ENCODE results near the gene CFAP97.
"Not testable (repeated sequence)": the region's sequence is repeated elsewhere in the genome, so short reads cannot be mapped to it uniquely, and the experiment has no call there.

Gene CFAP97

DNA sequence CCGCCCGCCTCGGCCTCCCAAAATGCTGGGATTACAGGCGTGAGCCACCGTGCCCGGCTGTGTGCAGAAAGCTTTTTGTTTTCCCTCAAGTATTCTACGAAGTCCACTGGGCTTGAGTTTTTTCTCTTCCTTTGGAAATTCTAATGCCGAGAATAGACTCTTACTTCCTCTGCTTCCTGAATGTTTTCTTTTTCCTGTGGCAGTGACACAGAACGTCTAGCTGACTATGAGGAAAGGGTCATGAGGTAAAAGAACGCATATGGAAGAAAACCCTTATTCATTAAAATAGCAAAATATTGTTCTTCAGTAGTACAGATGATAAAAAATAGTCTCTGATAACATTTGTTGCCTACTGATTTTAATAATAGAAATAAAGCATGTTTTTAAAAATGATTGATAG is 65.6 kb downstream of the CFAP97 start:
- no peak for DNase-seq

DNA sequence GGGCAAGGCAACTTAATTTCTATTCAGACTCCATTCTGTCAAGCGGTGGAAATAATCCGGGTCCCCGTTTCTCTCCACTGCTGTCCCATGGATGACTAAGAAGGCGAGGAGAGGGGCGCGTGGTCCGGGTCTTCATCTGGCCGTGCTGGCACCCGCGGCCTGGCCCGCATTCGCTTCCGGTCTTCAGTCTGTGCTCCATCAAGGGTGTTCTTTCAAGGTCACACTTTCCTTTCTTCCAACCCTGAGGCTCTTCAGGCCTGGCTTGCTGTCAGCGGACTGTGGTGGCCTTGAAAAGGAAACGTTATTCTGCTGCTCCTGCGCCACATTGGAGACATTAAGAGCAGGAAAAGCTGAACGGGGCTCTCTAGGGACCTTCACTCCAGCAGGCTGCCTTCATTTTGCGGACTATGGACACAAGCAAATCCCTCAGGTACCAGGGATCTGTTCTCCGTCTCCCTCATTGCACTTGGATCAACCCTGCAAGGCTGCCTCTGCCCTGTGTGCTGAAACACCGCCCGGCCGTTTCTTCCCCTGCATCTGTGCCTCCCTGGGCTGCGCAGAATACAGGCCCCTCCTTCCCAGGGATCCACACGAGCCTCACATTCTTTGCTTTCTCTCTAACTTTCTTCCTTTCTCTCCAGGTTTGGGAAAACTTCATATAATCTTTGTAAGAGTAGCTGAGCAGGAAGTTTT is 66.4 kb downstream of the CFAP97 start:
- DNase-seq: no peak

GRCh38 chr4:185134307-185134869 is 69.4 kb downstream of the CFAP97 start:
- DNase-seq: no peak

DNA sequence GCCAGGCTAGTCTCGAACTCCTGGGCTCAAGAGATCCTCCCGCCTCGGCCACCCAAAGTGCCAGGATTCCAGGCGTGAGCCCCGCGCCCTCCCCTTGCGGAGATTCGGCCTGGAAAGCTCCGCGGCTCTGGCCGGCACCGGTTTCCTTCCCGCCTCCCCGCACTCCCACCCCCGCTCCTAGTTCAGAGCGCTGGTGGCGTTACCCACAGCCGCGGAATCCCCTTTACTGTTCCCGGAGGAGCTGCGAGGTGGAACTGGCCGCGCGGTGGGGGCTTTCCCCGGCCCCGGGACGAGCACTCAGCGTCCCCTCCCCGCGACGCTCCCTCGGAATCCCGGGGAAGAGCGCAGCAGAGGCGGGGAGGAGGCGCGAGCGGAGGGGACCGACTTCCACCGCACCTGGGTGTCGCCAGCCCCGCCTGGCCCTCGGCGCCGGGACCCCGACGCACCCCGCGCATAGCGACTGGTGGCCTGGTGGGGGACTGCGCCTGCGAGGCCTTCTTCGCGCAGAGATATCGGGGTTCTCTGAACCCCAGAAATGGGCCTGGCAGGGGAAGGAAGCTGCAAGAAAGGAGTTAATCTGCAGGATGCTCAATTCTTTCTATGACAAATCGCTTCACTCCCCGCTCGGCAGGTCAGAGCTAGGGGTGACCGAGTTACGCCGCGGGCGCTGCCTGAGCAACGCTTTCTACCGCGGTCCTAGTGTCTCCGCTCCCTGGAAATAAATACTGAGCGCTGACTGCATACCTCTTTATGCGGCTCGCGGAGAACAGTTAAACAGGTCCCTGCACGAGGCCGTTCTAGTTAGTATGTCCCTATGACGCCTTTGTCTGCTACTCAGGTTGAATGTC is 75.3 kb downstream of the CFAP97 start:
- no peak for DNase-seq

- DNase-seq: no peak
These were observed 76.5 kb downstream of the CFAP97 start for GRCh38 chr4:185127021-185127925.

- DNase-seq: no peak
These were observed 79.8 kb downstream of the CFAP97 start for GRCh38 chr4:185124006-185124405.

- no peak for DNase-seq
These were observed 81.0 kb downstream of the CFAP97 start for GRCh38 chr4:185122681-185123345.

- no peak for DNase-seq
These were observed 83.2 kb downstream of the CFAP97 start for GRCh38 chr4:185120631-185120946.

DNA sequence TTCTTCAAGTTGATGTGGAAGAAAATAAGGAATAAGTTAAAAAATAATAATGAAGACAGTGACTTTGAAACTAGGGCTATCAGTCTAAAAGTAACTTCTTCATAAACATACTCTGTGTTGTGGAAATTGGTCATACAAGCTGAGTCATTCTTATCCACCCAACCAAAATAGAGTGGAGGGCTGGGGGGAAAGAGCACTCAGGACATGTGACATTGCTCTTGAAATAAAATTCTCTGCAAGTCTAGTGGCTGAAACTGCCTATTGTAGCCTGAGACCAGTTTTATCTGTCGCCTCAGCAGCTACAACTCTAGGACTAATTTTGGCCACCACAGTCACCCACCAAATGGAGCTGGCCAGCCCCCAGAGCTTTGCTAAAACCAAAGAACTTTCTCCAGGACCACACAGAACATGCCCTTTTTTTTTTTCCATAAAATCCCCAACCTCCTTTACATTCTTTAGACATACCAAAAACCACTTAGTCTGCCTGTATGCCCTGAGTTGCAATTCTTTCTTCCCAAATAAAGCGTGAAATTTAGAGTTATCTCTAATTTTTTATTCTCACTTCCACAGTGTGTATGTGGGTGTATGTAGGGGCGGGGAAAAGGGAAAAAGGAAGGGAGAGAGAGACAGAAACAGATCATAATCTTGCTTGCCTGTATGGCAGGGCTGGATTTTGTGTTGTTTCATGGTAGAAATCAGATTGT is 83.7 kb downstream of the CFAP97 start:
- DNase-seq: no peak

DNA sequence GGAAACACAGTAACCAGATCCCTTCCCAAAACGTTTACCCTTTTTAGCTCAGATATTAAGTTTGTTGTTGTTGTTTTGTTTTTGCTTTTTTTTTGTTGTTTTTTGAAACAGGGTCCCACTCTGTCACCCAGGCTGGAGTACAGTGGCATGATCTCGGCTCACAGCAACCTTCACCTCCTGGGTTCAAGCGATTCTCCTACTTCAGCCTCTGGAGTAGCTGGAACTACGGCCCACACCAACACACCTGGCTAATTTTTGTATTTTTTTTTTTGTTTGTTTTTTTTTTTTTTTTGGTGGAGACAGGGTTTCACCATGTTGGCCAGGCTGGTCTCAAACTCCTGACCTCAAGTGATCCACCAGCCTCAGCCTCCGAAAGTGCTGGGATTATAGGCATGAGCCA is 84.3 kb downstream of the CFAP97 start:
- DNase-seq: not testable (repeated sequence)

GRCh38 chr4:185118876-185119275 is 84.9 kb downstream of the CFAP97 start:
- no peak for DNase-seq

DNA sequence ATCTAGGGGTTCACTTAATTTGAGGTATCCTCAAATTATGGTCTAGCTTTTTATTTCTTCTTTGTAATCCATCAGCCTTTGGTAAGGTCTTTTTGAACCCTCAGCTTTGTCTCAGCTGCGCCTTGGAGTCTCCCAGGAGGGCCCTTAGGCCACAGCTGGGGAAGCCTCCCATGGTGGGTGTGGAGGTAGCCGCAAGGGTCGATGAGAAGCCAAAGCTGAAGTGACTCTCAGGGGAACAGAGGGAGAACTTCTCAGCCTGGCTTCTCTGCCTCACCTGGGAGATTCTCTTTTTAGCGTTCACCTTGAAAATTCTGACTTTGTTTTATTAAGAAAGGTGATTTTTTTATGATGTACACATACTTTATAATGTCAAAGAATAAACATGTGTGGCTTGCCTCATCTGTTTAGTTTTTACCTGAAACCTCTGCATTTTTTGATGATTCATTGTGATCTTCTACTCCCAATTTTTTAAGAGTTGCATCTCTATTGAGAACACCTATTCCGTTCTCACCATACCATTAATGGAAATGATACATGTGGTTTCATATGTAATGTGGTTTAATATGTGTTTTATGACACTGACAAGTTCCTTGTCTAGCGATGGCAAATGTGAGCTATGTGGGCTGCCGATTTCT is 86.4 kb downstream of the CFAP97 start:
- DNase-seq: no peak

DNA sequence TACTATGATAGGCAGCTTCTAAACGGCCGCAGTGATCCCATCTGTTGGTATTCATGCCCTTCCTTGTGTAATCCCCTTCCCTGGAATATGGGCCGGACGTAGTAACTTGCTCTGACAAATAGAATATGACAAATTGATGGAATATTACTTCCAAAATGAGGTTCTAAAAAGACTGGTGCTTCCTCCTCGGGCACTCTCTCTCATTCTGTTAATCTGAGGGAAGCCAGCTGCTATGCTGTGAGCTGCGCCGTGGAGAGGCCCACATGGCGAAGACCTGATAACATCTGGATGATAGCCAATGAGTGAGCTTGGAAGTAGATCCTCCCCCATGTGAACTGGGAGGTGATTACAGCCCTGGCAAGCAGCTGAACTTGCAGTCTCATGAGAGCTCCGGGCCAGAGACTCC is 88.0 kb downstream of the CFAP97 start:
- no peak for DNase-seq

GRCh38 chr4:185113340-185113739 is 90.5 kb downstream of the CFAP97 start:
- DNase-seq: no peak

DNA sequence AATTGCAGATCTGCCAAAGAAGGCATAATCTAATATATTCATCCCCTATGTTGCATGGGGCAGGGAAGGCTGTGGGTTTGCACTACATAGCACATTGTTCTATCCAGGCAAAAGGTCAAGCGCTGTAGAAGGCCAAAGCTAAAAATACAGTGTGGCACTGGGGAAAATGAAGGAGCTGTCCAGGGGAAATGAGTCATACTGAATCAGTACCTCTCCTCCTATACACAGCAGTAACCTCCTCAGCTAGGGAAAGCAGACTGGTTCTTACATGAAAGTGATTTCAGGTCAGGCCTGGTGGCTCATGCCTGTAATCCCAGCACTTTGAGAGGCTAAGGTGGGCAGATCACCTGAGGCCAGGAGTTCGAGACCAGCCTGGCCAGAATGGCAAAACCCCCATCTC is 91.7 kb downstream of the CFAP97 start:
- no peak for DNase-seq

GRCh38 chr4:185110375-185110823 is 93.4 kb downstream of the CFAP97 start:
- DNase-seq: no peak

GRCh38 chr4:185109736-185110135 is 94.1 kb downstream of the CFAP97 start:
- DNase-seq: no peak
